HG03457 (cell line): ENCODE results near the gene ARHGAP24.
"Not testable (repeated sequence)": the region's sequence is repeated elsewhere in the genome, so short reads cannot be mapped to it uniquely, and the experiment has no call there.

Experiments used
- ATAC-seq: cut with Tn5 transposase; IDR thresholded peaks from one replicate; pipeline ENCODE4 v1.9.1; 2021; ENCODE audit warnings: moderate number of reproducible peaks; ENCODE audit not compliant: unreplicated experiment

Gene ARHGAP24

GRCh38 chr4:85482010-85482738 is 7.2 kb downstream of the ARHGAP24 start:
- ATAC-seq: no peak

GRCh38 chr4:85486425-85487086 is 11.6 kb downstream of the ARHGAP24 start:
- no peak for ATAC-seq

GRCh38 chr4:85488416-85488815 is 13.5 kb downstream of the ARHGAP24 start:
- ATAC-seq: no peak

DNA sequence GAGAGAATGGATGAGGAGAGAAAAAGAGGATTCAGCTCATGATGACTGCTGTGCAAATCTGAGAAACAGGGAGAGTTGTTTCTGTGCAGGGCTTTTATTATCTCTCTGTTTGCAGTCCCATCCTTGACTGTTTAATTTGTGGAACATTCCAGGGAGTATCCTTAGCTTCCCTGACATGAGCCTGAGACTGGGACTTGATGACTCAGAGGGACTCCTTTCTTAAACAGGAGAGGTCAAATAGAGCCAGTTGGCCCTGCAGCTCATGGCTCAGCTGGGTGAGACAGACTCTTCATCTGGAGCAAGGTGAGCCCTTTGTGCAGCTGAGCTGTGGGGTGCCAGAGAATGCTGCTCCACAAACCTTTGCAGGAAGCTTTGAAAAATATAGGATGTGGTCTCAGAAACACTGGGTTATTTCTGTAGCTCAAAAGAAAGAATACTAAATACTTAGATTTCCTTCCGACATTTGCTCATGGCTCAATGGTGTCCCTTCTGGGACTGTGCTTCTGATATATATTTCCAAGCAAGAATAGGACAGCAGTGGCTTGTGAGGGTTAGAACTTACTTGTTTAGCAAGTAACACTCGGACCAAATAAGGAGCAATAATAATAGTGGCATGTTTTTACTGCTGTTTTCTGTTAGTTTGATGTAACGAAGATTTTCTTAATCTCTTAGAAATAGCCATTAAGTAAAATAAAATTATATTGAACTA is 14.5 kb downstream of the ARHGAP24 start:
- ATAC-seq: no peak

GRCh38 chr4:85491527-85491926 is 16.6 kb downstream of the ARHGAP24 start:
- no peak for ATAC-seq

DNA sequence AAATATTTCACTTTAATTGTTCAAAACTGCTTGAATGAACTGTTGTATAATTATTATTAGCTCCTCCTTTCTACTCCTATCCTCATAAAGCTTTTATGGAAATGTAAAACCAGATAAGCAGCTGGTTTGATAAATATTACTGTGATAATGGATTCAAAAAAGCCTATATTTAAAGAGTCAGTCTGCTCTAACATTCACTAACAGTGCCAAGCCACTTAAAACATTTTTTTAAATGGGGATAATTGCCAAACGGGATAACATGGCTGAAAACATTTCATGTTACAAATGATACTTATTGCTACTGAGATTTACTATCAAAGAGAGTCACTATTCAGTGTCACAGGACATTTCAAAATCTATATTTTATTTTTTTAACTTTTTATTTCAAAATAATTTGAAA is 17.4 kb downstream of the ARHGAP24 start:
- ATAC-seq: no peak

DNA sequence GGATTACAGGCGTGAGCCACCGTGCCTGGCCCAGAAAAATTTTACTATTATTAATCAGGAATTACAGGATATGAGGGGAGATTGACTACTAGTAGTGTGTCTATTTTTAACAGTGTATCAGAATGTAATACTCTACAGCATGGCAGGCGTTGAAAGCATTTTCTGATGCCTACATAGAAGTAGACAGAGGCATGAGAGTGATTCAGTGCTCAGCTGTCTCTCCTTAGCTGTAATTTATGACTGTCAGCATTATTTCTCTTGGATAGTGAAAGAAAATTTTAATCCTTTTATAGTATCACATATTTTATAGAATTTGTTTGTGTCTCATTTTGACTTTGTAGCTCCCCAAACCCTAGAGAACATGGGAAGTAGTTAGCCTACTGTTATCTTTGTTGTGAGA is 20.7 kb downstream of the ARHGAP24 start:
- ATAC-seq: no peak

DNA sequence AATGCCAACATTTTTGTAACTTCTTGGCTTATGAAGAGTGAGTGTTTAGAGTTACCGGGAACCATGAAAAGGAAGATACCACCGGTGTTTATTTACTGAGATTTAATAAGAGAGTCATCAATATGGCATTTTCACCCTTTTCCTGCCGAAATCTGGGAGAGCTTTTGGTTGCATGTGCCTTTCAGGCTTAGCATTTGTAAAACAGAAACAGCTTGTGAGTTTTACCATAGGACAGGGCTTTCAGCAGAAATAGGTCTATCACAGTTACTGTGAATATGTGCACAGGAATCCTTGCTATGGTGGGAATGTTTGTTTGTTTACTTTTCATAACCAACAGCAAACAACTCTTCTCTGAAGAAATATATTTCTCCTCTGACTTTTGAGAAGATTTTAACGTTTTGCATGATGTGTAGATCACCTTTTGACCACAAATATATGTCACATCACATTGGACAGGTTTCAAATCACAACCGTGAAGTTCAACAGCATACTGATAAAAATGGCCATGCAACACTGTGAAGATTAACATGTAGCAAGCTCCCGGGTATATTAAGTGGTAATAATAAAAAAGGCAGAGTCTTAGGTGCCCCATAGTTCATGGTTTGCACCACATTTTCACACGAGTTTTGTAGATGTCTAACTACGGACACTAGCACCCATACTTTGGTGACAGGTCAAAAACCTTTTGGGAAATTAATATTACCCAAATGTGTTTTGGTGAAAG is 21.3 kb downstream of the ARHGAP24 start:
- ATAC-seq: no peak

GRCh38 chr4:85496933-85497332 is 22.0 kb downstream of the ARHGAP24 start:
- ATAC-seq: no peak

DNA sequence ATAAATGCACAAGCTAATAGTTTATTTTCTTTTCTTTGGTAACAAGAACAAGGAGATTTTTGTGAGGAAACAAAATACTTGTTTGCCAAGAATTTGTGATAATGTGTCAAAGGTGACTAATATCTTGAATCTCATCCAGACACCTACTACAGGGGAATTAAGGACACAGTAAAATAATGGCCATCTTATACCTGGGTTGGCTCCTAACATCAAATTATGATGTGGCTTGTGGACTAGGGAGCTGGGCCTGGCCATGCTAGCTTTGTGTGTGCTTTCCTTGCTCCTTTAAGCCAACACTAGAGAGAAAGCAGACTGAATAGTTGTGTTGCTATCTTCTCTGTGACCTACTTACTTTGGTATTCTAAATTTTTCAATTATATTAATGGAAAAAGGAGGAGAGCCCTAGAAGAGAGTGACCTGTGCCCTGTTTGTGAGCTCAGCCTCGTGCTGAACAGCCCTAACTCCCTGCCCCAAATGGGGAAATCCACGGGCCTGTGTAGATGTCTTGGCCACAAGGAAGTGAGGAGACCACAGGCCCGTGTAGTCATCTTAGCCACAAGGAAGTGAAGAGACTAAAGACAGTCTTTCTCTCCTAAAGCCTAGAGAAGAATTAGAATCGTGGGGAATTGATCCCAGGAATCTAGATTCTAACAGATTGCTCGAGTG is 23.3 kb downstream of the ARHGAP24 start:
- peak; percentile 99 for ATAC-seq

GRCh38 chr4:85499573-85499972 is 24.6 kb downstream of the ARHGAP24 start:
- no peak for ATAC-seq

DNA sequence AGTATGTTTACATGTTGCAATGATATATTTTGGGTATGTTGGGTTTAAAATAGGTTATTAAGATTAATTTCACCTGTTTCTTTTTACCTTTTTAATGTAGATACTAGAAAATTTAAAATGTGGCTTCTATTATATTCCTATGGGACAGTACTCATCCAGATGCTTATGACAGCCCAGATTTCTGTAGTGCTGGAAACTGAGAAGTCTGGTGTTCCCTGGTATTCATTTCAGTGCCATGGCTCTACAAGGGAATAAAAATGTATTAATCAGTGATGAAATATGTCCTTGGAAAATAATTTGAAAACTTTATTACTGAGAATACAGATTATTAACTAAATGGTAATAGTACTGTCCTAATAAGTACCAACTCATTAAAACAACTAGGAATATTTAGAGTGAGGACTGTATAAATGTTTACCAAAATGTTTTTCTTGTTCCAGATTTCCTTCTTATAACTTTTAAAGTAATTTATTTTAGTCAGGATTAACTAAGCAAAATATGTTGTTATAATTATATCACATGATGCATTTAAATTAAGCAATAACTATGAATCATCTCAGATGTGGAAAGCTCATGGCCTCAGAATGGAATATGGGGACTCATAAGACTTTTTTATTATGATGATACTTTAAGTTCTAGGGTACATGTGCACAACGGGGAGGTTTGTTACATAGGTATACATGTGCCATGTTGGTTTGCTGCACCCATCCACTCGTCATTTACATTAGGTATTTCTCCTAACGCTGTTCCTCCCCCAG is 25.3 kb downstream of the ARHGAP24 start:
- no peak for ATAC-seq

GRCh38 chr4:85501145-85501544 is 26.2 kb downstream of the ARHGAP24 start:
- not testable (repeated sequence) for ATAC-seq

DNA sequence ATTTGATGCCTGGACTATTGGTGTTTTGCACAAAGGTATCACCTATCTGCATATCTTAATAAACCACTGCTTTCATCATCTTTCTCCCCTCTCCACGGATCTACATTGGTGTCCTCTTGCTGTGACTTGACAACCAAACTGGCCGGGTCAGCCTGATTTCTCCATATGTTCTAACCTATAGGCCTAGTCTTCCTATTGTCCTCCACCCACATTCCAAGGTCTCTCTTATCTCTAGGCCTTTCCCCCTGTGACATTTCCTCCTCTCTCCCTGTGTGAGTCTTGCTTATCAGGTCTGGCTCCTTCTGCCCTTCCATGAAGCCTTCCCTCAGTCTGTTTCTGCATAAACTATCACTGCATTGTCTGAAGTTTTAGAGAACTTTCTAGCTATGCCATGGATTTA is 33.7 kb downstream of the ARHGAP24 start:
- ATAC-seq: no peak

DNA sequence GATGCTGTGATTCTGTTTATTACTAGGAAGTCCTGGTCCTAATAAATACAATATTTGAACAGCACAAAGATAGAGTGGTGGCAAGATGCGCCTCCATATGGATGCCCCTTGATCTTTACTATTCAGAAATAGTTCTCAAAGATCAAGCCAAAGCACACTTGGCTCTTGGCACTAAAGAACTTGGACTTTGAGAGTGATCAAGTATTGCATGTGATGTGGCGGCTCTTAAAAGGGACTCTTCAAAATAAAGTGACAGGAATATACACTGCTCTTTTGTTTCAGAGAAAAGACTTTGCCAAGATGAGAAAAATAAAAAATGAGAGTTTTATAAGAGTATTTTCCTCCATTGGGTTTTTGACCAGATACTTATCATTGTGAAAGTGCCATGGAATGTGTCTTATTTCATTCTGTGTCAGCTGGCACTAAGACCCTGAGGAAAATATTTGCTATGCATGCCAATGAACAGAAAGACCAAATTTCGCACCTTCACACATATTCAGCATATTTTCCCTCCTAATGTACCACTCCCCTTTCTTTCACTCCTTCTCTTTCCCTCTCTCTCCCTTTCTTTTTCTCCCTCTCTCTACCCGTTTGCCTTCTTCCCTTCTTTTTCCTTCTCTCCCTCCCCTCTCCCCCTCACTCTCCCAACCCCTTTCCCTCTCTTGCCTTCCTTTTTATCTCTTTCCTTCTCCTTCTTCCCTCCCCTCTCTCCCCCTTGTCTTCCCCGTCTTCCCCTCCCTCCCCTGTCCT is 35.1 kb downstream of the ARHGAP24 start:
- ATAC-seq: no peak

DNA sequence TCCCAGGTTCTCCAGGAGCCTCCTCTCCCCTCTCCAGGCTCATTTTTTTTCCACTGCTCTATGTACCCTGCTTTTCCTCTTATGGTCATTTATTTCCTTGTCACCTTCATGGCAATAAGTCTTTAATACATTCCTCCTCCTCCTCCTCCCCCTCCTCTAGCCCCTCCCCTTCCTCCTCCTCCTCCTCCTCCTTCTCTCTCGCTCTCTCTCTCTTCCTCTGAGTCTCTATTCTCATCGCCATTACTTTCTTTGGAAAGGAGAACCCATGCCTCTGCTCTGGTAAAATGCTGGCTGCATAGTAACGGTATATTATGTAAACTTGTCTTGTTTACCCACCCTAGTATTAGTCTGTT is 35.7 kb downstream of the ARHGAP24 start:
- ATAC-seq: no peak

GRCh38 chr4:85512446-85513205 is 37.7 kb downstream of the ARHGAP24 start:
- ATAC-seq: no peak

DNA sequence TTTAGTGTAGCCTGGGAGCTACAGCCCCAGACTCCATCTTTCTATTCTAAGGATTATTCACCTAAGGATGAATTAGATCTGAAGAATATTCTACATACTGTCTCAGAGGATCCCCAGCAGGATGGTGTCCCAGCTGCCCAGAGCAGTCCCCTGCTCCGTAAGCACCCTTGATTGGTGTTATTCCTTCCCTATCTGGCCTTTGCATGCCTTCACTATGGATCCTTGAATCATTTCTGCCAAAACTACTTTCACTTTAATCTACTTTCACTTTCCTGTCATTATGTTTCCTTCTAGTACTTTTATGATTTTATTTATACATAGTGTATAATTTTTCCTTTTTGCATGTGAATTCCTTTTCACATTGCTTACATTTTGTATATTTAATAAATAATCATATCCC is 39.2 kb downstream of the ARHGAP24 start:
- ATAC-seq: no peak

GRCh38 chr4:85514783-85515182 is 39.8 kb downstream of the ARHGAP24 start:
- ATAC-seq: no peak
